B cell (primary cell): Measurements from ENCODE around the gene FUT9.

ENCODE experiments used
- EZH2 ChIP-seq: IDR thresholded peaks from 2 replicates; pipeline ENCODE4 v1.6.1; 2012; ENCODE audit warnings: borderline replicate concordance, low read depth, mild to moderate bottlenecking, moderate library complexity, low read length; ENCODE audit not compliant: insufficient read depth, poor library complexity, severe bottlenecking
- TF ChIP-seq, protein P1 (sequence below): fragments of 200-600 bp; IDR thresholded peaks from one replicate; pipeline ENCODE4 v1.8.0; 2022; ENCODE audit warnings: antibody characterized with exemption, mild to moderate bottlenecking

DNA sequence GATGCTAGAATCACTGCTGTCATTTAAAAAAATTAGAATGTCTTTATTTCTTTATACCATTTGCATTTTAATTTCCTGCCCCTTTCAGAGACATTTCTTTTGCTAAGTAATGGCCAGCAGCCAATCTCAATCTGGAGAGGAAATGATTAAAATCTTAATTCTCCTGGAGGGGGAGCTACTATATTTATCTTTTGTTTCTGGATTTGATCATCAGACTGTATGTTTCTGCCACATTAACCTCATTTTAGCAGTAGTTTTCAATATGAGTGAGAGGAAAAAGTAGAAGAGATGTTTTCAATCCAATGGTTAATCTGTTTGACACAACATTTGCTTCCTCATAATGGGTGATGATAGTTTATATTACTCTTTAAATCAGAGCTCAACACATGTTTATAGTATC lies 138.0 kb downstream of the FUT9 start:
- TF ChIP-seq, protein P1, sequence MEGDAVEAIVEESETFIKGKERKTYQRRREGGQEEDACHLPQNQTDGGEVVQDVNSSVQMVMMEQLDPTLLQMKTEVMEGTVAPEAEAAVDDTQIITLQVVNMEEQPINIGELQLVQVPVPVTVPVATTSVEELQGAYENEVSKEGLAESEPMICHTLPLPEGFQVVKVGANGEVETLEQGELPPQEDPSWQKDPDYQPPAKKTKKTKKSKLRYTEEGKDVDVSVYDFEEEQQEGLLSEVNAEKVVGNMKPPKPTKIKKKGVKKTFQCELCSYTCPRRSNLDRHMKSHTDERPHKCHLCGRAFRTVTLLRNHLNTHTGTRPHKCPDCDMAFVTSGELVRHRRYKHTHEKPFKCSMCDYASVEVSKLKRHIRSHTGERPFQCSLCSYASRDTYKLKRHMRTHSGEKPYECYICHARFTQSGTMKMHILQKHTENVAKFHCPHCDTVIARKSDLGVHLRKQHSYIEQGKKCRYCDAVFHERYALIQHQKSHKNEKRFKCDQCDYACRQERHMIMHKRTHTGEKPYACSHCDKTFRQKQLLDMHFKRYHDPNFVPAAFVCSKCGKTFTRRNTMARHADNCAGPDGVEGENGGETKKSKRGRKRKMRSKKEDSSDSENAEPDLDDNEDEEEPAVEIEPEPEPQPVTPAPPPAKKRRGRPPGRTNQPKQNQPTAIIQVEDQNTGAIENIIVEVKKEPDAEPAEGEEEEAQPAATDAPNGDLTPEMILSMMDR: no peak
- TF ChIP-seq EZH2: no peak
